HepG2 (cell line): ENCODE data around the gene HLA-DRB1. TPM values are rescaled to one million over a fixed set of nuclear protein-coding genes. Genes with fewer than 3 reads are reported as not detected.

Source experiments
- ATAC-seq: fragments of 200-7000 bp; cut with Tn5 transposase; 3 replicates; pipeline ENCODE4 v1.9.1; 2020; ENCODE audit warnings: mild to moderate bottlenecking, moderate library complexity
- BruUV-seq: library from RNA; stranded (reverse); fragments of 400-500 nt; replicated peaks from 2 replicates; lab custom pipeline; 2021; lab: Mats Ljungman, UMichigan
- CTCF ChIA-PET: fragments of 300-600 bp; formaldehyde crosslinking; extraction: SDS; loops from one replicate; lab custom pipeline; 2021; ENCODE audit warnings: low total read pairs, inconsistent platforms, low intra/inter-chr PET ratio; lab: Yijun Ruan, JAX
- POLR2A ChIA-PET: fragments of 350-600 bp; sonication (Branson Sonifier 250); formaldehyde crosslinking; loops from one replicate; lab custom pipeline; 2020; ENCODE audit warnings: antibody characterized with exemption, inconsistent platforms; lab: Yijun Ruan, JAX
- DNase-seq: peaks from one replicate; pipeline ENCODE4 v3.0.0-alpha.2; 2015; ENCODE audit warnings: low spot score
- FAIRE-seq: peaks from 3 replicates; lab custom pipeline; 2011; peaks lifted over from hg19 to GRCh38; lab: Jason Lieb, UNC
- H2AFZ ChIP-seq: one replicate; pipeline ENCODE4 v1.6.1; 2011; ENCODE audit warnings: low read length, inconsistent platforms
- H3K27ac ChIP-seq: fragments of 300-600 bp; 3 replicates; pipeline ENCODE4 v1.8.0; 2011; ENCODE audit warnings: mixed run types, mild to moderate bottlenecking, mixed read lengths, low read length, inconsistent platforms; ENCODE audit not compliant: insufficient read depth; ENCODE audit errors: extremely low read length
- H3K27me3 ChIP-seq, 2 experiments: fragments of 200-600 bp in 1 of 2; 2 replicates in 1 of 2; 3 replicates in 1 of 2; pipeline versions ENCODE4 v1.6.0 to v1.8.0; 2011; ENCODE audit warnings: low read length in 2 of 2, mild to moderate bottlenecking in 2 of 2, moderate library complexity in 2 of 2, inconsistent platforms in 1 of 2; ENCODE audit not compliant: insufficient read depth in 2 of 2, control insufficient read depth in 1 of 2
- H3K36me3 ChIP-seq, 2 experiments: fragments of 200-600 bp in 1 of 2; replicated peaks in 1 of 2; 2 replicates in 1 of 2; 3 replicates in 1 of 2; pipeline versions ENCODE4 v1.5.1 to v1.8.0; 2011; ENCODE audit warnings: low read length in 2 of 2, inconsistent platforms in 1 of 2; ENCODE audit not compliant: insufficient read depth in 2 of 2, control insufficient read depth in 1 of 2
- H3K4me1 ChIP-seq: 2 replicates; pipeline ENCODE4 v1.5.1; 2012; ENCODE audit warnings: low read length, inconsistent platforms; ENCODE audit not compliant: insufficient read depth
- H3K4me2 ChIP-seq: 2 replicates; pipeline ENCODE4 v1.6.0; 2011; ENCODE audit warnings: low read depth, low read length, inconsistent platforms
- H3K4me3 ChIP-seq, 3 experiments: fragments of 200-600 bp in 1 of 3; sonication (generic), shearing (Covaris generic) in 1 of 3; replicated peaks in 1 of 3; 2 replicates each; pipeline ENCODE4 v1.5.1; 2011 to 2016; ENCODE audit warnings: low read length in 3 of 3, inconsistent platforms in 2 of 3, low read depth in 2 of 3, mild to moderate bottlenecking in 2 of 3, control low read depth in 1 of 3, mixed read lengths in 1 of 3; ENCODE audit not compliant: insufficient read depth in 1 of 3
- H3K79me2 ChIP-seq: one replicate; pipeline ENCODE4 v1.6.1; 2011; ENCODE audit warnings: low read length, inconsistent platforms; ENCODE audit not compliant: insufficient read depth
- H3K9ac ChIP-seq: 2 replicates; pipeline ENCODE4 v1.6.0; 2011; ENCODE audit warnings: mild to moderate bottlenecking, low read depth, low read length, inconsistent platforms; ENCODE audit not compliant: insufficient read depth
- H3K9me3 ChIP-seq: 2 replicates; pipeline ENCODE4 v1.5.1; 2012; ENCODE audit warnings: mild to moderate bottlenecking, low read length
- H4K20me1 ChIP-seq: 2 replicates; pipeline ENCODE4 v1.6.0; 2011; ENCODE audit warnings: inconsistent platforms, mild to moderate bottlenecking, low read length, moderate library complexity; ENCODE audit not compliant: insufficient read depth
- CENPX ChIP-seq: sonication (generic); formaldehyde crosslinking; IDR thresholded peaks from 2 replicates; pipeline ENCODE4 v1.9.0; 2021; ENCODE audit warnings: mild to moderate bottlenecking, missing genetic modification reagents, moderate library complexity
- HDAC6 ChIP-seq: fragments of 200-600 bp; sonication (generic); IDR thresholded peaks from 2 replicates; pipeline ENCODE4 v1.7.0; 2017; ENCODE audit warnings: mild to moderate bottlenecking, antibody characterized with exemption, low read length, low read depth
- HINFP ChIP-seq: sonication (generic); formaldehyde crosslinking; IDR thresholded peaks from 2 replicates; pipeline ENCODE4 v1.4.0; 2020; ENCODE audit warnings: low read depth, mild to moderate bottlenecking, missing genetic modification reagents
- MAX ChIP-seq: IDR thresholded peaks from 2 replicates; pipeline ENCODE4 v1.6.1; 2012; ENCODE audit warnings: inconsistent platforms
- MED1 ChIP-seq: sonication (generic); formaldehyde crosslinking; IDR thresholded peaks from 2 replicates; pipeline ENCODE4 v1.4.0; 2020; ENCODE audit warnings: missing genetic modification reagents
- NCOA5 ChIP-seq: sonication (generic); formaldehyde crosslinking; IDR thresholded peaks from 2 replicates; pipeline ENCODE4 v1.4.0; 2020; ENCODE audit warnings: missing genetic modification reagents
- NFE2L1 ChIP-seq: sonication (generic); formaldehyde crosslinking; IDR thresholded peaks from 2 replicates; pipeline ENCODE4 v1.4.0; 2020; ENCODE audit warnings: missing genetic modification reagents, mild to moderate bottlenecking, borderline replicate concordance
- NR3C1 ChIP-seq: sonication (generic); formaldehyde crosslinking; IDR thresholded peaks from 2 replicates; pipeline ENCODE4 v1.4.0; 2020; ENCODE audit warnings: missing genetic modification reagents
- POLR2AphosphoS5 ChIP-seq: IDR thresholded peaks from 2 replicates; pipeline ENCODE4 v1.6.1; 2012; ENCODE audit warnings: low read depth, low read length
- RNF2 ChIP-seq: fragments of 450-650 bp; conservative IDR thresholded peaks from 2 replicates; pipeline ENCODE4 v1.6.1; 2016; ENCODE audit warnings: low read depth
- ZBTB37 ChIP-seq: sonication (generic); formaldehyde crosslinking; IDR thresholded peaks from 2 replicates; pipeline ENCODE4 v1.4.0; 2020; ENCODE audit warnings: mild to moderate bottlenecking, missing genetic modification reagents
- ZFYVE20 ChIP-seq: sonication (generic); formaldehyde crosslinking; IDR thresholded peaks from 2 replicates; pipeline ENCODE4 v1.8.0; 2023; ENCODE audit warnings: low read depth, mild to moderate bottlenecking, moderate library complexity, missing genetic modification reagents, borderline replicate concordance
- ZNF124 ChIP-seq: sonication (generic); formaldehyde crosslinking; IDR thresholded peaks from 2 replicates; pipeline ENCODE4 v1.4.0; 2020; ENCODE audit warnings: missing genetic modification reagents
- ZNF557 ChIP-seq: sonication (generic); formaldehyde crosslinking; IDR thresholded peaks from 2 replicates; pipeline ENCODE4 v1.4.0; 2020; ENCODE audit warnings: missing genetic modification reagents
- ZNF589 ChIP-seq: sonication (generic); formaldehyde crosslinking; conservative IDR thresholded peaks from 2 replicates; pipeline ENCODE4 v1.8.0; 2022; ENCODE audit warnings: mild to moderate bottlenecking, moderate library complexity, missing genetic modification reagents
- ZNF672 ChIP-seq: sonication (generic); formaldehyde crosslinking; IDR thresholded peaks from 2 replicates; pipeline ENCODE4 v1.8.1; 2022; ENCODE audit warnings: missing genetic modification reagents
- ZNF710 ChIP-seq: sonication (generic); formaldehyde crosslinking; IDR thresholded peaks from 2 replicates; pipeline ENCODE4 v1.5.0; 2020; ENCODE audit warnings: mild to moderate bottlenecking, missing genetic modification reagents, borderline replicate concordance
- ZNF749 ChIP-seq: sonication (generic); formaldehyde crosslinking; IDR thresholded peaks from 2 replicates; pipeline ENCODE4 v1.8.0; 2022; ENCODE audit warnings: mild to moderate bottlenecking, missing genetic modification reagents, moderate library complexity, borderline replicate concordance
- WGBS: methylation state at CpG from one replicate; pipeline ENCODE4 v1.1.6; 2017; ENCODE audit warnings: low lambda C conversion rate; 5-methylcytosine and 5-hydroxymethylcytosine counted together
- in situ Hi-C: cut with HindIII; loops from 2 replicates; pipeline ENCODE4 v1.10.0; 2017; ENCODE audit warnings: low pct_unique_long_range_greater_than_20kb; ENCODE audit not compliant: extremely low pct_ligation_motif_present
- intact Hi-C: fragments of 100-400 bp; cut with micrococcal nuclease; formaldehyde crosslinking; loops from one replicate; pipeline ENCODE4 v1.10.0; 2022; ENCODE audit not compliant: unreplicated experiment
- polyA plus RNA-seq, 8 experiments: library from polyadenylated mRNA; depleted of rRNA in 3 of 8; stranded (reverse) in 7 of 8; unstranded in 1 of 8; fragments of >200 nt; fragmentation: Illumina TruSeq in 4 of 8; extraction: Trizol in 4 of 8; gene quantifications; 2 replicates each; pipeline versions ENCODE4 v1.2.1 to v1.2.3, GENCODE V29; 2011 to 2016; ENCODE audit warnings: low read depth in 4 of 8, missing spikeins in 1 of 8, mixed read lengths in 1 of 8; ENCODE audit not compliant: insufficient read depth in 1 of 8
- total RNA-seq, 5 experiments: library from RNA; depleted of rRNA; stranded (reverse); fragments of >200 nt; fragmentation: Illumina TruSeq; extraction: Trizol; gene quantifications; 2 replicates each; pipeline ENCODE4 v1.2.3, GENCODE V29; 2016; ENCODE audit warnings: low read depth in 1 of 5

Gene HLA-DRB1
- total and polyA plus RNA-seq, 2 of the 13 experiments (the other 11 are each of a cell fraction or from before 2014, with no cell fraction given) = 0.09 TPM; not detected in 1

- BruUV-seq = no TSS peak
- Histone ChIP-seq H4K20me1 (no peaks in the 10 kb centered on the region), H3K4me2 (no peak overlapping the region)
- DNase-seq = no peak
- POLR2A ChIA-PET = no interaction called here
- no peak for TF ChIP-seq ZNF672 (CRISPR knock-in tag)
- no peak for TF ChIP-seq ZNF710 (CRISPR knock-in tag)
- no peak for TF ChIP-seq MAX
- no peak for TF ChIP-seq NR3C1 (CRISPR knock-in tag)
- TF ChIP-seq HDAC6 = no peak
- TF ChIP-seq NFE2L1 (CRISPR knock-in tag) = no peak
- no peak for TF ChIP-seq ZBTB37 (CRISPR knock-in tag)
- no peak for TF ChIP-seq ZFYVE20 (CRISPR knock-in tag)
- no peak for TF ChIP-seq ZNF557
- TF ChIP-seq RNF2 = no peak
- no peak for TF ChIP-seq POLR2AphosphoS5
- TF ChIP-seq NCOA5 (CRISPR knock-in tag) = no peak
- TF ChIP-seq ZNF749 = no peak
- TF ChIP-seq ZNF589 (CRISPR knock-in tag) = no peak
- TF ChIP-seq HINFP (CRISPR knock-in tag) = no peak
- no peak for TF ChIP-seq CENPX (CRISPR knock-in tag)
- no peak for TF ChIP-seq MED1 (CRISPR knock-in tag)
- TF ChIP-seq ZNF124 (CRISPR knock-in tag) = no peak
- TF ChIP-seq, all 625 proteins: peak for 0
- in situ Hi-C loops (no loop called here), intact Hi-C loops (no loop called here)
- no peaks in the 10 kb centered on the region for H3K36me3 ChIP-seq
- CTCF ChIA-PET = no interaction called here
- no peak overlapping the region for H3K9ac ChIP-seq
- WGBS = 33% methylated on average over 5 of the region's 5 CpGs
- H3K27me3 ChIP-seq = peaks cover 0 to 6% of the 10 kb centered on the region in 2 experiments; a peak in 1 of 5 replicates
- FAIRE-seq = no peak
- H3K4me3 ChIP-seq = no peak overlapping the region
- no peak for ATAC-seq
- H3K4me1 ChIP-seq = no peaks in the 10 kb centered on the region
- no peak overlapping the region for H2AFZ ChIP-seq
- H3K27ac ChIP-seq = no peak overlapping the region
- no peaks in the 10 kb centered on the region for H3K79me2 ChIP-seq
- H3K9me3 ChIP-seq = no peaks in the 10 kb centered on the region
Measured at GRCh38 chr6:32553037-32553742, 36.5 kb downstream of the HLA-DRB1 start.
